NCI-H2171 treated with DMSO at 0.1 percent for 48 hours (cell line): ENCODE data around the gene SHISA4.
"Not testable (repeated sequence)": the region's sequence is repeated elsewhere in the genome, so short reads cannot be mapped to it uniquely, and the experiment has no call there.

Experiments used
- DNase-seq: peaks from one replicate; lab custom pipeline; 2025; lab: John Stamatoyannopoulos, UW

SHISA4 gene

GRCh38 chr1:201888282-201889089 lies at the start of gene SHISA4:
SHISA4 (plus strand) TSS chr1:201888898; CDS start chr1:201888995, 97 bp downstream.
- DNase-seq, result no peak

GRCh38 chr1:201839089-201839488 lies 49.6 kb upstream of the SHISA4 start:
- not testable (repeated sequence) for DNase-seq

GRCh38 chr1:201840055-201840454 lies 48.6 kb upstream of the SHISA4 start:
- DNase-seq, result no peak

- no peak for DNase-seq
These were observed 48.2 kb upstream of the SHISA4 start for GRCh38 chr1:201840490-201840889.

- DNase-seq, result no peak
These were observed 47.3 kb upstream of the SHISA4 start for GRCh38 chr1:201841265-201841912.

- no peak for DNase-seq
These were observed 46.1 kb upstream of the SHISA4 start for GRCh38 chr1:201842472-201843027.

GRCh38 chr1:201845331-201846083 lies 43.2 kb upstream of the SHISA4 start:
- DNase-seq, result no peak

GRCh38 chr1:201847150-201847549 lies 41.5 kb upstream of the SHISA4 start:
- no peak for DNase-seq

GRCh38 chr1:201848230-201848629 lies 40.5 kb upstream of the SHISA4 start:
- DNase-seq, result no peak

GRCh38 chr1:201849372-201850052 lies 39.2 kb upstream of the SHISA4 start:
- DNase-seq, result no peak

- no peak for DNase-seq
These were observed 38.7 kb upstream of the SHISA4 start for GRCh38 chr1:201850053-201850397.

GRCh38 chr1:201851949-201852348 lies 36.7 kb upstream of the SHISA4 start:
- no peak for DNase-seq

- not testable (repeated sequence) for DNase-seq
These were observed 32.0 kb upstream of the SHISA4 start for GRCh38 chr1:201856722-201857121.

GRCh38 chr1:201859424-201859823 lies 29.3 kb upstream of the SHISA4 start:
- DNase-seq, result no peak

GRCh38 chr1:201861448-201861847 lies 27.2 kb upstream of the SHISA4 start:
- no peak for DNase-seq

- DNase-seq, result no peak
These were observed 18.3 kb upstream of the SHISA4 start for GRCh38 chr1:201870397-201870796.

- DNase-seq, result no peak
These were observed 14.0 kb upstream of the SHISA4 start for GRCh38 chr1:201874672-201875071.

GRCh38 chr1:201876148-201876818 lies 12.4 kb upstream of the SHISA4 start:
- peak; percentile 96 for DNase-seq

- DNase-seq, result peak; percentile 48
These were observed 10.8 kb upstream of the SHISA4 start for GRCh38 chr1:201877877-201878401.

- no peak for DNase-seq
These were observed 7.6 kb upstream of the SHISA4 start for GRCh38 chr1:201880928-201881571.

GRCh38 chr1:201881617-201882016 lies 7.1 kb upstream of the SHISA4 start:
- DNase-seq, result no peak
